Measurements from ENCODE around the gene GLRA3.
"Not testable (repeated sequence)": the region's sequence is repeated elsewhere in the genome, so short reads cannot be mapped to it uniquely, and the experiment has no call there.

GLRA3 gene

DNA sequence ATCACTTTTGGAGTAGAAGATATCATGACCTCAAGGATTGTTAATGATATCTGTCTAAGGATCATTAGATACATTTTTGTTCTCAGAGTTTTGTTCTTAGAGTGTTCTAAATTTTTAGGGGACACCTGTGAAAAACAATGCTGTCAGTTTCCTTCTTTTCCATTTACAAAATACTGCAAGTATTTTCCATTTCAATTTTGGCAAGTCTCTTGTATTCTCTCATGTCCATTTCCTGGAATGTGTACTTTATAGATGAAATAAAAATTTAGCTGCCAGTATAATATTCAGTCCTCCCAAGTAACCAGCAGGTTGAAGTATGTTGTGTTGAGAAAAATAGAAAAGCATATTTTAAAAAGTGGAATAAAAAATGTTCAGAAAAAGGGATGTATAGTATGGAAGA lies 188.9 kb downstream of the GLRA3 start:
- H3K9ac ChIP-seq (ENCODE audit: low read depth, low read length): no peak overlapping the region
- no peak overlapping the region for H3K4me3 ChIP-seq (ENCODE audit: low read depth, low read length)
- no peaks in the 10 kb centered on the region for H3K9me3 ChIP-seq (ENCODE audit: control insufficient read depth, insufficient read depth, low read length)
- H3K36me3 ChIP-seq (ENCODE audit: control insufficient read depth, insufficient read depth, low read length): no peaks in the 10 kb centered on the region
- H3K27me3 ChIP-seq (ENCODE audit: control insufficient read depth, insufficient read depth, low read length): no peaks in the 10 kb centered on the region
- no peaks in the 10 kb centered on the region for H3K4me1 ChIP-seq (ENCODE audit: control insufficient read depth, insufficient read depth, low read length)

DNA sequence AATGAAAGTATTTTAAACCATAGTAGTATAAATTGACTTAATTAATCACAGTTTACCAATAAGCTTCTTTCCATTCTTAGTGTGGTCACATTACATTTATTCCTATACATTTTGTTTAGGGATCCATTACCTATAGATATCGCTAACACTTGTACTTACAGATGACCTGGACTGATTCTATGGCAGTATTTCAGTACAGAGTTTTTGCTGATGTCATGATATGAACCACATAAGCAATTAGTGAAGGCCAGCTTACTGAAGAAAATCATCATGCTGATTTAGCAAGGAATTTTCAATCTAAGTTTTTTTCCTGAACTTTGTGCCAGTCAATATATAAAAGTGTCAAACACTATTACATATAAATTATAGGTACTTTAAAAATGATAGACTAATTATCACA lies 193.3 kb downstream of the GLRA3 start:
- Histone ChIP-seq H3K9me3 (ENCODE audit: control insufficient read depth, insufficient read depth, low read length) (no peaks in the 10 kb centered on the region), H3K27me3 (ENCODE audit: control insufficient read depth, insufficient read depth, low read length) (no peaks in the 10 kb centered on the region), H3K9ac (ENCODE audit: low read depth, low read length) (no peak overlapping the region), H3K4me1 (ENCODE audit: control insufficient read depth, insufficient read depth, low read length) (peaks cover 2% of the 10 kb centered on the region), H3K4me3 (ENCODE audit: low read depth, low read length) (no peak overlapping the region), H3K36me3 (ENCODE audit: control insufficient read depth, insufficient read depth, low read length) (no peaks in the 10 kb centered on the region)

DNA sequence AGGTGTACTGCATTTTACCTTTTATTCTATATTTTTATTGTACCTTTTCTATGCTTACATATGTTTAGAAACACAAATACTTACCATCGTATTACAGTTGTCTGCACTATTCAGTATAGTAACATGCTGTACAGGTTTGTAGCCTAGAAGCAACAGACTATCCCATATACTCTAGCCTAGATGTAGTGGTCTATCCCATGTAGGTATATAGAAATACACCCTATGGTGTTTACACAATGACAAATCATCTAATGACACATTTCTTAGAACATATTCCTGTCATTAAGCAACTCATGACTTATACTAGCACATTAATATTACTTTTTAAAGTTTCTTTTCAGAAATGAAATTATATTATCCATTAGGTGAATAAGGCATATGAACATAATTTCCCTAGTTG lies 195.6 kb downstream of the GLRA3 start:
- Histone ChIP-seq H3K4me3 (ENCODE audit: low read depth, low read length) (no peak overlapping the region), H3K36me3 (ENCODE audit: control insufficient read depth, insufficient read depth, low read length) (no peaks in the 10 kb centered on the region)

DNA sequence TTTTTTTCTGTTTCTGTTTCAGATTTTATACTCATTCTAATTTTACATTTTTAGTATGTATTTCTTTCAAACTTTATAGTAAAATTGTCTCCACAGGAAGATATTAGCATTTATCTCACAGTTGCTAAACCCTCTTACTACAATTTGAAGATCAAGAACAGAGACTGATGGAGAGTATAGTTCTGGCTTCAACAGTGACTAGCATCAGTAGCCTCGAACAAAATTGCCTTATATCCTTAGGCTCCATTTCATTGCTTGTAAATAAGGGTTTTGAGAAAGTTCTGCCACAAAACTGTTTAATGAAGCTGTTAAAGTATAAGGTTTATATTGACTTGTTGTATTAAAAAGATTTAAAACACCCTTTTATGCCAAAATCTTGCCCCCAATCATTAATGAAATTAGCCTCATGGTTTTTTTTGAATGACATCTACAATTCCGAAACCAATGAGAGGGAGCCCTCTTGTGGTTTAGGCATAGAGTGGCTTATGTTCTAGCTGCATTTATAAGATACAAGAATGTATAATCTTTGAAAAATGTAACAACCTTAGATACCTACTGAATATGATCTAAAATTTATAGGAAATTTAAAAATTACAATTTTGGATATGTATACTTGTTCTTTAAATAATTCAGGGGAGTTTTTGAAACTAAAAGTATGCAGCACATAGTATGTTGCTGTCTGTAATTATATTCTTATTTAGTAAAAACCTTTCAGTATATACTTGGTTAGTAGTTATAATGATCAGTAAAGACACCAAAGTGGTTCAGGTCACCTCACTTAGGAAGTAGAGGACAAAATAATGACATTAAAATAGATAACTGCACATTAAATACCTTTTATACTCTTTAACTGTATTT lies 196.9 kb downstream of the GLRA3 start:
- Histone ChIP-seq H3K4me1 (ENCODE audit: control insufficient read depth, insufficient read depth, low read length) (peaks cover 2% of the 10 kb centered on the region), H3K9ac (ENCODE audit: low read depth, low read length) (no peak overlapping the region), H3K9me3 (ENCODE audit: control insufficient read depth, insufficient read depth, low read length) (no peaks in the 10 kb centered on the region), H3K36me3 (ENCODE audit: control insufficient read depth, insufficient read depth, low read length) (no peaks in the 10 kb centered on the region), H3K27me3 (ENCODE audit: control insufficient read depth, insufficient read depth, low read length) (no peaks in the 10 kb centered on the region), H3K4me3 (ENCODE audit: low read depth, low read length) (no peak overlapping the region)

More for the DNA sequence above, 195.6 kb downstream of the GLRA3 start:
- no peaks in the 10 kb centered on the region for H3K9me3 ChIP-seq (ENCODE audit: control insufficient read depth, insufficient read depth, low read length)
- no peak overlapping the region for H3K9ac ChIP-seq (ENCODE audit: low read depth, low read length)
- peaks cover 2% of the 10 kb centered on the region for H3K4me1 ChIP-seq (ENCODE audit: control insufficient read depth, insufficient read depth, low read length)
- no peaks in the 10 kb centered on the region for H3K27me3 ChIP-seq (ENCODE audit: control insufficient read depth, insufficient read depth, low read length)

DNA sequence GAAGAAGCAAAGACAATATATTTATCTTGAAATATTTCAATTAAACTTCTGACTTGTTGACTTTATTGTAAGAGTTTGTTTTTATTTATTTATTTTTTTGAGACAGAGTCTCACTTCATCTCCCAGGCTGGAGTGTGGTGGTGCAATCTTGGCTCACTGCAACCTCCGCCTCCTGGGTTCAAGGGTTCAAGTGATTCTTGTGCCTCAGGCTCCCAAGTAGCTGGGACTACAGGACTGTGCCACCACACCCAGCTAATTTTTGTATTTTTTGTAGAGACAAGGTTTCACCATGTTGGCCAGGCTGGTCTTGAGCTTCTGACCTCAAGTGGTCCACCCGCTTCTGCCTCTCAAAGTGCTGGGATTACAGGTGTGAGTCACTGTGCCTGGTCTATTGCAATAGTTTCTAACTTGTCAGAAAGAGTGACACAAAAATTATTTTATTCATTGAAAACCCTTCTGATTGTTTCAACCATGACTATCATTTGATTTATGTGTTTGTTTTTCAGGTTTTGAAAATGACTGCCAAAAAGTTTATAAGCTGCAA lies 199.1 kb downstream of the GLRA3 start:
- H3K9ac ChIP-seq (ENCODE audit: low read depth, low read length); H3K27me3 ChIP-seq (ENCODE audit: control insufficient read depth, insufficient read depth, low read length); H3K4me1 ChIP-seq (ENCODE audit: control insufficient read depth, insufficient read depth, low read length); H3K9me3 ChIP-seq (ENCODE audit: control insufficient read depth, insufficient read depth, low read length); H3K4me3 ChIP-seq (ENCODE audit: low read depth, low read length); H3K36me3 ChIP-seq (ENCODE audit: control insufficient read depth, insufficient read depth, low read length): not testable (repeated sequence)

DNA sequence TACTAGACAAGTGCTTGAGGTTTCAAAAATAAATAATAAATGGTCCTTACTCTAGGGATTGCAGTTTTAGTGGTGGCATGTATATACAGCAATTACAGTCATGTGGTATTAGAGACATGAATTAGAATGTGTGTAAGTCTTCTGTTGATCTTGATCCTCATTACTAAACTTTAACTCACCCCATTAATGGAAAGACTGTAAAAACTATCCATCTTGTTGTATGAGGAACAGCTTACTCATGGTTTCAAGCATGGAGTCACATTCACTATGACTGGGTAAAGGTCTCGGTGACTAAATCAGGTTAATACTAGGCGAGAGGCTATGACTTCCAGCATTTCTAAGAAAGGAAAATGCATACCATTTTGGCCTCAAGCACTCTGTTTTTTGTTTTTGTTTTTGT lies 199.8 kb downstream of the GLRA3 start:
- no peaks in the 10 kb centered on the region for H3K27me3 ChIP-seq (ENCODE audit: control insufficient read depth, insufficient read depth, low read length)
- H3K9me3 ChIP-seq (ENCODE audit: control insufficient read depth, insufficient read depth, low read length): no peaks in the 10 kb centered on the region
- H3K4me1 ChIP-seq (ENCODE audit: control insufficient read depth, insufficient read depth, low read length): peaks cover 2% of the 10 kb centered on the region
- no peaks in the 10 kb centered on the region for H3K36me3 ChIP-seq (ENCODE audit: control insufficient read depth, insufficient read depth, low read length)
- H3K9ac ChIP-seq (ENCODE audit: low read depth, low read length): no peak overlapping the region
- H3K4me3 ChIP-seq (ENCODE audit: low read depth, low read length): no peak overlapping the region

DNA sequence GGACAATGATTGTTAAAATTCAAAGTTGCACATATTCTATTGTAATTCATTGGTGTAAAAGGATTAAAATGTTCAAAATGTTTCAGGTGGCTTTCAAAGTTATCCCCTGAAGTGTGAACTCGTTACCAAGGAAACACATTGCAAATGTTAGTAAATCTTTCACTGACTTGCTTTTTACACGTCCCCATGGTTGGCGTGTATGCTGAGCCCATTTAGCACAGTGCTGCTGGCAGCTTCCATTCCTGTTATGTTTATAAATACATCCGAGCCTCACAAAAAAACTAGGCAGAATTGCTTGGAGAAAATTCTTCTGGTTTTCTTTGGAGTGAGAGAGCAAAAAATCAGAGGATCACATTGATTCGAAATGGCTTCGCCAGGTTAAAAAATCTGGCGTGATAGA lies 200.9 kb downstream of the GLRA3 start:
- Histone ChIP-seq H3K4me3 (ENCODE audit: low read depth, low read length) (no peak overlapping the region), H3K27me3 (ENCODE audit: control insufficient read depth, insufficient read depth, low read length) (no peaks in the 10 kb centered on the region), H3K36me3 (ENCODE audit: control insufficient read depth, insufficient read depth, low read length) (no peaks in the 10 kb centered on the region), H3K9me3 (ENCODE audit: control insufficient read depth, insufficient read depth, low read length) (no peaks in the 10 kb centered on the region), H3K9ac (ENCODE audit: low read depth, low read length) (no peak overlapping the region), H3K4me1 (ENCODE audit: control insufficient read depth, insufficient read depth, low read length) (peaks cover 2% of the 10 kb centered on the region)

DNA sequence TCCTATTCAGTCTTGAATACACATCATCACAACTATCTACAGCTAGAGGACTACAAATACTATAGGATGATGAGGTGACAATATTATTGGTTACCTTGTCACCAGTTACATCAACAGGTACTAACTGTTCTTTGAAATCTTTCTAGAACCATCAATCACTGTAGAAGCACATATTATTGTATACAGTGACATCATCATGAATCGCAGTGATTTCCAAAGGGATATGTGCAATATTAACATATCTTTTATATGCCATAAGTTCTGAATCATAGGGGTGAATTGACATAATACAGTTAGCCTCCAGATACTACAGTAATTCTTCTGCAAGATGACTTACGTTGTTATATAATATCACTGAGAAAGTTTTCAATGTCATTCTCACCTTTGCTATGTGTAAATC lies 201.6 kb downstream of the GLRA3 start:
- Histone ChIP-seq H3K9me3 (ENCODE audit: control insufficient read depth, insufficient read depth, low read length) (no peaks in the 10 kb centered on the region), H3K36me3 (ENCODE audit: control insufficient read depth, insufficient read depth, low read length) (no peaks in the 10 kb centered on the region), H3K4me1 (ENCODE audit: control insufficient read depth, insufficient read depth, low read length) (peaks cover 2% of the 10 kb centered on the region), H3K4me3 (ENCODE audit: low read depth, low read length) (no peak overlapping the region), H3K9ac (ENCODE audit: low read depth, low read length) (no peak overlapping the region), H3K27me3 (ENCODE audit: control insufficient read depth, insufficient read depth, low read length) (no peaks in the 10 kb centered on the region)

DNA sequence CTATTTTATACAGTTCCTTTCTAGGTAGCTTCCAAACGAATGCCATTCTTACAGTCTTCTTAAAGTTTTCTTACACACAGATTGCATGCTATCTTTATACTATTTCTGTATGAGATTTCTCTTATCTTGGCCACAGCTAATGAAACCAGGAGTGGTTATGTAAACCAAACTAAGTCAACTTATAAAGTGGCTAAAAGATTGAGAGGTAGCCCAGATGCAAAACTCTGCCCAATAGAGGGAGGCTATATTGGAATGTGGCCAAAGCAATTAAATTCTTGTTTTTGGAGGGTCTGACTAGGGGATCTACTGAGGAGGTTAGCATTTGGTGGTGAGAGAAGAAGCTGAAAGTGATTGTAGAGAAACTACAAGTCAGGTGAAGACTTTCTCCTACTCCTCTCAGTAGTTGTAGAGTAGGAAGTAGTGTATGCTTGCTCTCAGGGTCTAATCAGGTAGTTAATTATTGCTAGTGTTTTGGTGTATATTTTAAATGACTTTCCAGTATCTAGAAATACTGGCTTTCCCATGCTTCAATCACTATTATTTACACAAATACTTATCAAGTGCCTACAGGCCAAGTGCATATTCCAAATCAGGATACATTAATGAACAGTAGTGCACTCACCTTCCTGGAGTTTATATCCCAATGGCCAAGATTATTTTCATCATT lies 202.6 kb downstream of the GLRA3 start:
- Histone ChIP-seq H3K9me3 (ENCODE audit: control insufficient read depth, insufficient read depth, low read length) (no peaks in the 10 kb centered on the region), H3K4me1 (ENCODE audit: control insufficient read depth, insufficient read depth, low read length) (no peaks in the 10 kb centered on the region), H3K9ac (ENCODE audit: low read depth, low read length) (no peak overlapping the region), H3K4me3 (ENCODE audit: low read depth, low read length) (no peak overlapping the region), H3K36me3 (ENCODE audit: control insufficient read depth, insufficient read depth, low read length) (no peaks in the 10 kb centered on the region), H3K27me3 (ENCODE audit: control insufficient read depth, insufficient read depth, low read length) (no peaks in the 10 kb centered on the region)

DNA sequence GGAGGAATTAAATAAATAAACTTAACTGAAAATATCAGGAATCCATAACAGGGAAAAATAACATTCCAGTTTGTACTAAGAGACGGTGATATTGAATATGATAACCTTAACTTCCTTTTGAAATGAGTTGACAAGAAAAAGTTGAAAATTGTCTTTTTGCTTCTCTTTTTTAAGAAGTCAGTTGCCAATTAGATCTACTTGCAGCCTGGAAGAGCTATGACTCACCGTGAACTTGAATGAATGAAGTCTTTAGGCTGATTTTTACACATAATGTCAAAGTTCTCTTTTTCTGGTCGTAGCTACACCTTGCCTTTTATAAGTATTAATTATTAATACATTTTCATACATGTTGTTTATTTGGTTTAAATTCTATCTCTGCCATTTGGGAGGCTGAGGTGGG lies 212.4 kb downstream of the GLRA3 start:
- no peaks in the 10 kb centered on the region for H3K9me3 ChIP-seq (ENCODE audit: control insufficient read depth, insufficient read depth, low read length)
- H3K36me3 ChIP-seq (ENCODE audit: control insufficient read depth, insufficient read depth, low read length): no peaks in the 10 kb centered on the region
- H3K4me3 ChIP-seq (ENCODE audit: low read depth, low read length): no peak overlapping the region
- no peaks in the 10 kb centered on the region for H3K4me1 ChIP-seq (ENCODE audit: control insufficient read depth, insufficient read depth, low read length)
- no peaks in the 10 kb centered on the region for H3K27me3 ChIP-seq (ENCODE audit: control insufficient read depth, insufficient read depth, low read length)
- no peak overlapping the region for H3K9ac ChIP-seq (ENCODE audit: low read depth, low read length)

DNA sequence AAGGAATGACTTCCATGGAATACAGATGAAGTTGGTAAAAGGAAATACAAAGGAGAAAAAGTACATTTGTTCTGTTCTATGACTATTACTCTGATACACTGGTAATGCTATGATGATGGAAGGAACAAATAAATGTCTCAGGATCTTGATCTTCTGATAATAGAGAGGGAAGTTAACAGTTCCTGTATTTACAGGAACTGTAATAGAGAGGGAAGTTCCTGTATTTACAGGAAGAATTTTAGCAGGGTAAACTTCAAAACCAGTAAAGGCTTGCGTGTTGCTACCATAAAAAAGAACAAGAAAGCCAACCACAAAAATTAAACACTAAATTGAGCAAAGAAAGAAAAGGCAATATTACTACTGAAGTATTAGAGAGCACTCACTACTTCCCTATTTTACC lies 215.1 kb downstream of the GLRA3 start:
- Histone ChIP-seq H3K9me3 (ENCODE audit: control insufficient read depth, insufficient read depth, low read length) (no peaks in the 10 kb centered on the region), H3K4me1 (ENCODE audit: control insufficient read depth, insufficient read depth, low read length) (no peaks in the 10 kb centered on the region)

DNA sequence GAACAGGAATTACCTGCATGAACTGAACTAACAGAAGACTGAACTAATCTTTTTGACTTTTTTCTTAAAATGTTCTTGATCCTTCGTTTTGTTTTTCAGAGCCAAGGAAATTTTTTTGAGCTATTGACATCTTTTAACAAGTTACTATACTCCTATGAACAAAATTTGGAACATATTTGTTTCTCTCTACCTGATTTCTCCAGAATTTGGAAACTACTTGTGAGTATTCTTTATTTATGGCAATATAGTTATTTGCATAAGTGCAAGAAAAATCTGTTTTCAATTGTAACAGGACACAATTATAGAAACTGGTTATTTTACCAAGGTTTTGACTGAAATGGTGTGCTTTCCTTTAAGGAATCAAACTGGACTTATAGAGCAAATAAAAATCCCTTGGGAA lies 217.3 kb downstream of the GLRA3 start:
- Histone ChIP-seq H3K4me3 (ENCODE audit: low read depth, low read length) (no peak overlapping the region), H3K36me3 (ENCODE audit: control insufficient read depth, insufficient read depth, low read length) (no peaks in the 10 kb centered on the region), H3K27me3 (ENCODE audit: control insufficient read depth, insufficient read depth, low read length) (no peaks in the 10 kb centered on the region), H3K4me1 (ENCODE audit: control insufficient read depth, insufficient read depth, low read length) (peaks cover 6% of the 10 kb centered on the region), H3K9ac (ENCODE audit: low read depth, low read length) (no peak overlapping the region), H3K9me3 (ENCODE audit: control insufficient read depth, insufficient read depth, low read length) (no peaks in the 10 kb centered on the region)

More for the DNA sequence above, 215.1 kb downstream of the GLRA3 start:
- no peak overlapping the region for H3K4me3 ChIP-seq (ENCODE audit: low read depth, low read length)
- H3K36me3 ChIP-seq (ENCODE audit: control insufficient read depth, insufficient read depth, low read length): no peaks in the 10 kb centered on the region
- no peak overlapping the region for H3K9ac ChIP-seq (ENCODE audit: low read depth, low read length)
- H3K27me3 ChIP-seq (ENCODE audit: control insufficient read depth, insufficient read depth, low read length): no peaks in the 10 kb centered on the region
